Stimulated activated CD4-positive, alpha-beta T cell treated with anti-CD3 and anti-CD28 coated beads, Interleukin-15, amount 100 ng/mL, for 1 hour (primary cell): ENCODE results near the gene ROPN1L.
"Not testable (repeated sequence)": the region's sequence is repeated elsewhere in the genome, so short reads cannot be mapped to it uniquely, and the experiment has no call there.

Source experiments
- DNase-seq, 2 donors: peaks; one replicate each; pipeline ENCODE4 v3.0.0-alpha.2; 2020; ENCODE audit warnings: low read depth in 1 of 2, low spot score in 1 of 2

ROPN1L gene

DNA sequence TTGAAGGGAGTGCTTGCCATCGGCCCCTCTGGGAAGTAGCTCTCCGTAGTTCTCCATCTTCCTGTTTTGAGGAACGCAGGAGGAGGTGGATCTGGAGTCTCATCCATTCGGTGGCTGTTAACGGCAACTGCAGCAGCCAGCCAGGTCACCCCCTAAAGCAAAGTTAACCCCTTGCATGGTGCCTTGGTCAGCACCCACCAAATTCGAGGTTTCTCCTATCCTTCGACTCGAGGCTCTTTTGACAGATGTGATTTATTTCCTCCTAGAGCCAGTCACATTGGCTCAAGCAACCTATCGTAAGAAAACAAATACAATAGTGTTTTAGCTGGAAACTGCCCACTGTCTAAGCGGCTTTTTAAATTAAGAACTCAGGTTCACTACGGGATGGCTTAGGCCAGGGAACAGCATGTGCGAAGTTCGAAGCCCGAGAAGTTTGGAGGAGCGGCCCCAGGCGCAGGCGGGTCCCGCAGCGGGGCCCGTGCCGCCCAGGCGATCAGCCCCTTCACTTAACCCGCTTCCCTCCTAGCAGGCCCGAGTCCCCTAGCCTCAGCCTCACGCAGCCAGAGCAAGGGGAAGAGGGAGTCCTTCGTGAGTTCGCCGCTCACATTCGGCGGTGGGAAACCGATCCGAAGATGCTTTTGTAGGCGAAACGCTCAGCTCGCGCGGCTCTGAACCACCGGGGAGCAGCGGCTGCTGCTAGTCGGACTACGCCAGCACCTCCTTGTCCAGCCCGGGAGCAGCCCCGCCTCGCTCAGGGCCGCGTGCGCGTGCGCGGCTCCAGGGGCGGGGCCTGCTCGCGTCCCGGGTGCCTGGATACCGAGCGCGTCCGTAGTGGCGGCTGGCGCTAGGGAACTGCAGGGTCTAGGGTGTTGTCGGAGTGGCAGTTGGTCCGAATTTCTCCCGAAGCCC lies at the start of gene ROPN1L:
ROPN1L (plus strand) TSS at position 797 of the 909 bp plus-strand sequence. CDS start 289 bp downstream, outside the sequence.
- peak; percentile 66 to 71 for DNase-seq

DNA sequence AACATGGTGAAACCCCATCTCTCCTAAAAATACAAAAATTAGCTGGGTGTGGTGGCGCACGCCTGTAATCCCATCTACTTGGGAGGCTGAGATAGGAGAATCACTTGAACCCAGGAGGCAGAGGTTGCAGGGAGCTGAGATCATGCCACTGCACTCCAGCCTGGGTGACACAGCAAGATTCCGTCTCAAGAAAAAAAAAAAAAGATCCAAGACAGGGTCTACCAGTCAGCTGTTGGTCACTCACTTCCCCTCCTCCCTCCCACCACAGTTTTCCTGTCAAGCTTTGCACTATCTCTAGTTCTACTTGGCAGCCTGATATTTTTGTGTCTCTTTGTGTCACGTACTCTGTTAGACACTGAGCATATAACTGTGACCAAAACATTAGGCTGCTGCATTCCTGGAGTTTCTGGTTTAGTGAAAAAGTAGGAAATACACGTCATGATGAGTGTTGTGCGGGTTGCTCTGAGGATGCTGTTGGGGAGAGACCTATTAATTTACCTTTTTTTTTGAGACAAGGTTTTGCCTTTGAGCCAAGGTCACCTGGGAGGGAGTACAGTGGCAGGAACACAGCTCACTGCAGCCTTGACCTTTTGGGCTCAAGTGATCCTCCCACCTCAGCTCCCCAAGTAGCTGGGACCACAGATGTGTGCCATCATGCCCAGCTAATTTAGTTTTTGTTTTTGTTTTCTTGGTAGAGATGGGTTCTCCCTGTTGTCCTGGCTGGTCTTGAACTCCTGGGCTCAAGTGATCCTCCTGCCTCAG lies 48.9 kb upstream of the ROPN1L start:
- not testable (repeated sequence) for DNase-seq

GRCh38 chr5:10393491-10393890 lies 48.2 kb upstream of the ROPN1L start:
- DNase-seq = no peak

DNA sequence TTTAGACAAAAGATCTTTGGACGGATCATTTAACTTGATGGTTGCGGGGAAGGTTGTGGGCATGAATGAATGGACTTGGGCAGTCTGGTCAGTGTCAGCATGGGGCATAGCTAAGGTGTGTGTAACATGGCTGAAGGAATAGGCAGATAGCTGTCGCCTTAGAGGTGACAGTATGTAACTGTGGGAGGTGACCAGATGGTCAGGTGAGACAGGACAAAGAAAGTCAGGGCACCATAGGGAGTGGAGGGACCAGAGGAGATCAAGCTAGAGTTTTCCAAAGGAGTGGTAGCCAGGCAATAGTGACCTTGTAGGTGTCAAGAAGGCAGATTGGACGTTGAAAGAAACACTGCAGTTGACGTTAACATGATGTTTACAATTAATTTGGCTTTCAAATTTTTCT lies 45.1 kb upstream of the ROPN1L start:
- DNase-seq = no peak

DNA sequence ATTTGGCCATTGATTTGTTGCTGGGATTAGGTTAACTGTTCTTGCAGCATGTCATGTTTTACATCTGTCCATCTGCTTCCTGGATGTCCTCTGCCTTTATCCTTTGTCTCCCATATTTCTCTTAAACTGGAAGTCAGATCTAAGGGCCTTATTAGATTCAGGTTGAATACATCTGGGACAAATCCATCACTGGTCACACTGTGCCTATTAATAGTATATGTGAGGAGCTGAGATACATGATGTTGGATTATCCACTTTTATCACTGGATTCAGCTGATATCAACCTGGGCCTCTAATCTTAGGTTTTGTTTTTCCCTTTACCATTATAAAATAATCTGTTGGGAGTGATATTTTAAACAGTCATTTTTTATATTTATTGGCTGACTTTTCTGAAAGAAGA lies 41.8 kb upstream of the ROPN1L start:
- no peak for DNase-seq

DNA sequence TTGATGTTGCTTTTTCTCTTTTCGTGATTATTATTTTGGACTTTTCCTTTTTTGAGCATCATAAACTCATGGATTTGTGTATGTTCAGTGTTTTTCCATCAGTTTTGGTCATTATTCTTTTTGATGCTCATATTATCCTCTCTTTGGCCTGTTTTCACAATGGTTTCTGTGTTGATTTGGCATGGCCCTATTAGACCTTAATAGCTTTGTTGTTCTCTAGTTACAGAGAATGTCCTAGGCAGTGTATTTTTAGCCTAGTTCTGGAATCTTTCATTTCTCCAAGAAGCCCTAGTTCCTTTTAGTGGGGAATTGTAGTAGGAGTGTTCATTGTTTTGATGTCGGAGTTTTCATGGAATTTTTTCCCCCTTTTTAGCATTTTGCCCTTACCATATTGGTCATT lies 41.3 kb upstream of the ROPN1L start:
- no peak for DNase-seq

GRCh38 chr5:10400831-10401230 lies 40.8 kb upstream of the ROPN1L start:
- DNase-seq = no peak

GRCh38 chr5:10401498-10401897 lies 40.2 kb upstream of the ROPN1L start:
- no peak for DNase-seq

DNA sequence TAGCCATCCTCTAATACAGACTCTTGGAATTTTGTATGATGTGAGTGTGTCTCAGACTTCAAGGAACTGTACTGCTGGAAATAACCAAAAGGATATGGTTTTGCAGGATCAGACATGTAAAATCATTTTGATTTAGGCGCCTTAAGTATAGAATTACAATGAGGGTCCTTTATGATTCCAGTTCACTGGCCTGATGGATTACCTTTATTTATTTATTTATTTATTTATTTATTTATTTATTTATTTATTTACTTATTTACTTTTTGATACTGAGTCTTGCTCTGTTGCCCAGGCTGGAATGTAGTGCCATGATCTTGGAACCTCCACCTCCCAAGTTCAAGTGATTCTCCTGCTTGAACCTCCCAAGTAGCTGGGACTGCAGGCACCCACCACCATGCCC lies 37.9 kb upstream of the ROPN1L start:
- DNase-seq = no peak

DNA sequence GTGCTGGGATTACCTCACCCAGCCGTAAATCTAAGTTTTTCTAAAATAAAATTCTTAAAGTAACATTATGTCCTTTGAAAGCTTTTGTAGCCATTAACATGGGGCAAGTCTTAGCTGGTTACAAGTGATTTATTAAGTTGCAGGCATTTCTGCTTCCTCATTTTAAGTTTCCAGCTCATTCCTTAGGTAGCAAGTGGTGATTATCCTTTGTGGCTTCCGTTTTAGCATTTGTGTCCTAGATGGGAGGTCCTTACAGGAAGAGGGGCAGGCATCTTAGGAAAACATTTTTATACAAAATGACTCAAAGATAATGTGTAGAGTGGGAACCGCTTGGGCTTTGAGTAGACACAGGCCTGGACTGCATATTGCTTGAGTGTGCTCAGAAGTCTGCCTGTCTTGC lies 35.0 kb upstream of the ROPN1L start:
- DNase-seq = no peak

- DNase-seq = no peak
Measured at GRCh38 chr5:10409504-10409903, 32.2 kb upstream of the ROPN1L start.

DNA sequence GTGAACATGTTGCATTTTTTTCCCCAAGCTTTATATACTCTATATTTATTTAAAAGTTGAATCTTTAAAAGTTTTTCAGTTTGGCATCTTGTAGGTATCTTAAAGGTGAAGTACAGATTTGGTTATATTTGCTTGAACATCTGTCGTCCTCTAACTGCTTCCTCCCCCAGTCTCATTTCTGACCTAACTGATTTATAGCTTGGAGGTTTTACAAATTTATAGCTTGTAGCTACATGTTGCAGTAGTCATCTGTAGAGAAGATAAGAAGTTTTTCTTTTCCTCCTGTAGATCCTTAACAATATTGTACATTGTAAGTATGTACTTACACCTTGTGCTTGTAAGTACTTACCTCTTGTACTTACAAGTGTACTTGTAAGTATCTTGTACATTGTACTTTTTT lies 31.0 kb upstream of the ROPN1L start:
- no peak for DNase-seq

DNA sequence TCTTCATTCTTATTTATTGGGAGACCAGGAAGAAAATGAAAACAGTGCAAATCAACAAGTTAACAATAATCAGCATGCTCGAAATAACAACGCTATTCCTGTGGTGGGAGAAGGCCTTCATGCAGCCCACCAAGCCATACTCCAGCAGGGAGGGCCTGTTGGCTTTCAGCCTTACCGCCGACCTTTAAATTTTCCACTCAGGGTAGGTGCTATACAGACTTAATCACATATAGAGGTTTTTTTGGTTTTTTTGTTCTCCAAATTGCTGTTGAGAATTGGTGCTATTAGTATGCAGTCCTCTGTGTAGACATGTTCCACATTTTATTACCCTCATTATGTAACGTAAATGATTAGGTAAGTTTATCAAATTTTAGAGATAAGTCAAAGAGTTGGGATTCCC lies 30.3 kb upstream of the ROPN1L start:
- DNase-seq = no peak

DNA sequence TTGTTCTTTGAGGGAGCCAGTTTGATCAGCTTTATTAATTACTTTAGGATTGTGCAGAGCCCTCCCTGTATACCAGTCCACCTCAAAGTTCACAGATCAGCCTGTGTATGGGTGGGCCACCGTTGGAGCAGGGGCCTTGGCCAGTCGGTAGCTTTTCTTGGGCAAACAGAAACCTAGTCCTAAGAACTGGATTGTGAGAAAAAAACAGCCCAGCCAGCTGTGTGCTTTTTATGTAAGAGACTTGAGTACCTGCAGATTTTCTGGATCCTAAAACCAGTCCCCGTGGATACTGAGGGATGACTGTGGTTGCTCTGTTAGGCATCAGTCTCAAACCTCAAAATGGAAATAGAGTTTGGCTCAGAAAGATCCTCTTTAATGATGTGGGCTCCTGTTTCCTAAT lies 24.8 kb upstream of the ROPN1L start:
- no peak for DNase-seq

DNA sequence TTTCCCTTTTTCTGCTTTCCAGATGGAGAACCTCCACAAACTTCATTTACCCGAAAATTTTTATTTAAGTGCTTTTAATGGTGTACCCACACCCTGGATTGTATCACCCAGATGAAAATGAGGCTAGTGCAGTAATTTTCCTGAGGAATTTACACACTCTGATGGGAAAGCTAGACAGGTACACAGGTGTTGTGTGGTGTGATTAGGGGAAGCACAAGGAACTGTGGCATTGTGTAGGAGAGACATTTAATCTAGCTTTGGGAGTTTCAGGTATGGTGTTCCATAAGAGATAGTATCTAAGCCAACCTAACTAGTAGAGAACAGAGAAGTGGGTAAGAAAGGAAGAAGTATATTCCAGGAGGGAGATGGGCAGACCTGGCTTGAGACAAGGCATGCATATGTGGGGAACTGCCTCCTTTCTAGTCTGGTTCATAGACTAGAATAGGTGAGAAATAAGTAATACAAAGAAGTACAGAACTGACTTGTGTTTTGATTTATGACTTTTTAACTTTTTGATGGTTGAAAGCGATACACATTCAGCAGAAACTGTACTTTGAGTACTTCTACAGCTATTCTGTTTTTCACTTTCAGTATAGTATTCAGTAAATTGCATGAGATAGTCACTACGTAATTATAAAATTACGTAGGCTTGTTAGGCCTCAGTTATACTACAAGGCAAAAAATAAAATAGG lies 22.9 kb upstream of the ROPN1L start:
- no peak for DNase-seq

DNA sequence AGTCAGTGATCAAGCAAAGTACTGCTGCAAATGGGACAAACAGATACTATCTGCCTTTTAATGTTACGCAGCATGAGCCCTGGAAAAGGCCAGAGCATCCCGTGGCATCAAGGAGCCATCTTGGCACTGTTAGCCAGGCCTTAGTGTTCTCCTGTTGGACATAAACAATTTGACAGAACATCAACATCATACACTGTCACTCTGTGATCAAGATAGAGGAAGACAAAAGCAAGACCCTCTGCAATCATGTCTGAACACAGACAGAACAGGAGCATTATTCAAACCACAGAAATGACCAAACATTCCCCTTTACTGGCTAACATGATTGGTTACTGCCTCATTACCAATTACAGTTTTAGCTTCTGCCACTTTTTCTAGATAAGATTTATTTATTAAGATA lies 21.2 kb upstream of the ROPN1L start:
- DNase-seq = no peak

- no peak for DNase-seq
Measured at GRCh38 chr5:10420932-10421331, 20.7 kb upstream of the ROPN1L start.

- DNase-seq = no peak
Measured at GRCh38 chr5:10421896-10422691, 19.6 kb upstream of the ROPN1L start.

GRCh38 chr5:10423022-10423421 lies 18.7 kb upstream of the ROPN1L start:
- DNase-seq = no peak

- no peak for DNase-seq
Measured at GRCh38 chr5:10424124-10424731, 17.5 kb upstream of the ROPN1L start.
